ENCODE data around the gene SLC30A2. TPM values are rescaled to one million over a fixed set of nuclear protein-coding genes. Genes with fewer than 3 reads are reported as not detected.

SLC30A2 gene
- total RNA-seq, 4 donors from 2014 or later, result 0.13 to 1.8 (median 0.42) TPM

GRCh38 chr1:26058052-26058595 lies 12.2 kb upstream of the SLC30A2 start:
- TF ChIP-seq CTCF (IDR thresholded peaks at IDR 0.05) (no peak), POLR2A (IDR thresholded peaks at IDR 0.05) (no peak)
- H3K4me3 ChIP-seq (ENCODE audit: low read depth, poor library complexity, severe bottlenecking), result no peak overlapping the region
- 82 to 85% methylated on average over 5 of the region's 5 CpGs for WGBS, 2 donors
- intact Hi-C loops (cut with DNase I; ENCODE audit: low total_unique reads), result no loop called here
- no peak for DNase-seq (ENCODE audit: low spot score in 2 of 2)

- 94 to 96% methylated on average over 2 of the region's 2 CpGs for WGBS, 2 donors
- intact Hi-C loops (cut with DNase I; ENCODE audit: low total_unique reads), result no loop called here
- H3K4me3 ChIP-seq (ENCODE audit: low read depth, poor library complexity, severe bottlenecking), result no peak overlapping the region
- TF ChIP-seq CTCF (IDR thresholded peaks at IDR 0.05) (no peak), POLR2A (IDR thresholded peaks at IDR 0.05) (no peak)
- DNase-seq (ENCODE audit: low spot score in 2 of 2), result no peak
These were observed 11.3 kb upstream of the SLC30A2 start for GRCh38 chr1:26057189-26057588.

DNA sequence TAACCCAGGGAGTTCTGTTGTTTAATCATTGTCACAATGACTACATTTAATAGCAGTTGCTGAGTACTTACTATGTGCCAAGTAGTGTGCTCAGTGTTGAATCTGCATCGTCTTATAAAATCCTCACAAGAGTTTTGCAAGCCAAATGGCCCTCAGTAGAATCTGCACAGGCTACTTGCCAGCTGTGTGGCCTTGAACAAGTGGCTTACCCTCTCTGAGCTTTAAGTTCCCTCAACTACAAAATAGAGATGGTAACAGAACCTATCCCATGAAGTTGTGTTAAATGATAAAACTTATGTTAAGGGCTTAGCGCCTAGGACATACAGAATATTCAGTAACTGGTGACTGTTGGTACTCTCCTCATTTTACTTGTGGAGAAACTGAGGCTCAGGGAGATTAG lies 9.1 kb upstream of the SLC30A2 start:
- intact Hi-C loops (cut with DNase I; ENCODE audit: low total_unique reads), result no loop called here

GRCh38 chr1:26053718-26054560 lies 8.0 kb upstream of the SLC30A2 start:
- WGBS, 2 donors, result 58 to 64% methylated on average over 16 of the region's 16 CpGs
- no peak for DNase-seq (ENCODE audit: low spot score in 2 of 2)

More for the DNA sequence above, 9.1 kb upstream of the SLC30A2 start:
- DNase-seq (ENCODE audit: low spot score in 2 of 2), result no peak
- WGBS, 2 donors, result 86 to 92% methylated on average over 2 of the region's 2 CpGs
- H3K4me3 ChIP-seq (ENCODE audit: low read depth, poor library complexity, severe bottlenecking), result no peak overlapping the region
- TF ChIP-seq CTCF (IDR thresholded peaks at IDR 0.05) (no peak), POLR2A (IDR thresholded peaks at IDR 0.05) (no peak)

DNA sequence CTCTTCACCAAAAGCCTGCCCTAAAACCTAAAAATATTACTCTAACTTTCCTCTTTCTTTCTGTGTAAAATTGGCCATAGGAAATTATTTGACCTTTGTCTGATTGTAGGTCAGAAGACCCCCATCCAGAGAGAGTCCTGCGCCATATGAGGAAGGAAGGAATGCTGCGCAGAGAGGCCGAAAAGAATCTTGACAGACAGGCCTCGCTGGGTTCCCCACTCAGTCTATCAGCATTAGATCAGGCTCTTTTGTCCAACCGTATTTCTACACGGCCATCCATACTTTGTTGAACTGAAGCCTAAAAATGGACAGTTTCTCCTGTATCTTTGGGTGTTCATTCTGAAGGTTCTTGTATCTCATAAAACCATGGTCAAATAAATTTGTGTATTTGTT lies 4.3 kb upstream of the SLC30A2 start:
- intact Hi-C loops (cut with DNase I; ENCODE audit: low total_unique reads), result no loop called here
- 89% methylated on average over 6 of the region's 6 CpGs for WGBS, 2 donors
- no peak overlapping the region for H3K4me3 ChIP-seq (ENCODE audit: low read depth, poor library complexity, severe bottlenecking)
- DNase-seq (ENCODE audit: low spot score in 2 of 2), result no peak
- TF ChIP-seq POLR2A (IDR thresholded peaks at IDR 0.05), result no peak
- TF ChIP-seq CTCF (IDR thresholded peaks at IDR 0.05), result no peak

More at GRCh38 chr1:26053718-26054560, 8.0 kb upstream of the SLC30A2 start:
- intact Hi-C loops (cut with DNase I; ENCODE audit: low total_unique reads), result no loop called here
- TF ChIP-seq CTCF (IDR thresholded peaks at IDR 0.05) (no peak), POLR2A (IDR thresholded peaks at IDR 0.05) (no peak)
- no peak overlapping the region for H3K4me3 ChIP-seq (ENCODE audit: low read depth, poor library complexity, severe bottlenecking)
